Keratinocyte (primary cell): Measurements from ENCODE around the gene COL21A1.

Source experiments
- CTCF ChIP-seq, 3 experiments: IDR thresholded peaks in 1 of 3; conservative IDR thresholded peaks in 1 of 3; optimal IDR thresholded peaks in 1 of 3; 2 replicates in 2 of 3; 3 replicates in 1 of 3; pipeline versions ENCODE3 to v1.5.1; 2011; ENCODE audit warnings: low read length in 3 of 3, mild to moderate bottlenecking in 3 of 3, moderate library complexity in 2 of 3, control low read depth in 1 of 3, inconsistent platforms in 1 of 3; ENCODE audit not compliant: insufficient read depth in 2 of 3; ENCODE audit errors: extremely low read depth in 1 of 3
- EZH2 ChIP-seq: IDR thresholded peaks from one replicate; pipeline ENCODE4 v1.6.1; 2012; ENCODE audit warnings: inconsistent platforms, mild to moderate bottlenecking, low read length, moderate library complexity

DNA sequence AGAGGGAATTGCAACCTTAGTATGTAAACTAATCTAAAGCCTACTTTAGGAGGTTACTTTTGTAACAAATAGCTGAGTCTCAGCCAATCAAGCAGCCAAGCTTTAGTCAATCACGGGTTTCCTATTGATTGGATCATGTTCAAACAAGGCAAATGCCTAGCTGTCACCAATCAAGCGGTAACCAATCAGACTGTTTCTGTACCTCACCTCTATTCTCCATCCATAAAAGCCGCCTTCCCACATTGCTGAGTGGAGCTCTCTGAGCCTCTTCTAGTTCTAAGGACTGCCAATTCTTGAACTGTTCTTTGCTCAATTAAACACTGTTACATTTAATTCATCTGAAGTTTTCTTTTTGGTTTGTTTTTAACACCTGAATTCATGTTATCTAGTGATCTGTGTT, 223.6 kb downstream of the COL21A1 start:
- TF ChIP-seq EZH2 = no peak
- TF ChIP-seq CTCF (optimal IDR thresholded peaks at IDR 0.05 in 1 of 3, IDR thresholded peaks at IDR 0.05 in 1 of 3, conservative IDR thresholded peaks at IDR 0.05 in 1 of 3; ENCODE audit: extremely low read depth in 1 of 3, insufficient read depth in 2 of 3, low read length in 3 of 3) = no peak
